Mesodermal cell (in vitro differentiated cells): ENCODE measurements around the gene PPP1R12C.
"Not testable (repeated sequence)": the region's sequence is repeated elsewhere in the genome, so short reads cannot be mapped to it uniquely, and the experiment has no call there.

Experiments
- H3K27ac ChIP-seq: 2 replicates; pipeline ENCODE4 v1.7.0; 2013; ENCODE audit warnings: mild to moderate bottlenecking, low read depth, low read length, moderate library complexity; ENCODE audit not compliant: severe bottlenecking
- H3K36me3 ChIP-seq: 2 replicates; pipeline ENCODE4 v1.7.1; 2013; ENCODE audit warnings: mild to moderate bottlenecking, low read length, moderate library complexity; ENCODE audit not compliant: control insufficient read depth, insufficient read depth
- H3K4me1 ChIP-seq: one replicate; pipeline ENCODE4 v1.7.1; 2013; ENCODE audit warnings: mild to moderate bottlenecking, low read length; ENCODE audit not compliant: insufficient read depth, control insufficient read depth, poor library complexity, severe bottlenecking
- H3K4me3 ChIP-seq: 2 replicates; pipeline ENCODE4 v1.7.0; 2013; ENCODE audit warnings: low read length, control low read depth, mild to moderate bottlenecking; ENCODE audit not compliant: insufficient read depth, poor library complexity, severe bottlenecking; ENCODE audit errors: extremely low read depth
- H3K9me3 ChIP-seq: 2 replicates; pipeline ENCODE4 v1.7.1; 2013; ENCODE audit warnings: mild to moderate bottlenecking, low read length, moderate library complexity; ENCODE audit not compliant: control insufficient read depth
- WGBS, 2 experiments: methylation state at CpG; one replicate each; pipeline ENCODE4 v1.1.5; 2013; ENCODE audit warnings: missing lambda C conversion rate in 2 of 2; ENCODE audit not compliant: insufficient coverage in 2 of 2; 5-methylcytosine and 5-hydroxymethylcytosine counted together

The PPP1R12C gene

GRCh38 chr19:55157064-55157908, 39.8 kb upstream of the PPP1R12C start, which contains the start of gene TNNI3:
TNNI3 (minus strand) TSS chr19:55157732; CDS start chr19:55157589, 143 bp downstream.
- no peak within 1 kb of the TSS for H3K4me3 ChIP-seq
- 87 to 93% methylated on average over 21 to 26 of the region's 39 CpGs for WGBS, 2 experiments
- peak within 1 kb of the TSS; percentile 33 for H3K27ac ChIP-seq
- H3K4me1 ChIP-seq, result peaks cover 17% of the 10 kb centered on the region
- H3K9me3 ChIP-seq, result no peaks in the 10 kb centered on the region
- H3K36me3 ChIP-seq, result no peaks in the 10 kb centered on the region

GRCh38 chr19:55156202-55157063, 39.0 kb upstream of the PPP1R12C start:
- Histone ChIP-seq H3K36me3 (no peaks in the 10 kb centered on the region), H3K9me3 (peaks cover 8% of the 10 kb centered on the region), H3K4me1 (peaks cover 17% of the 10 kb centered on the region), H3K4me3 (no peak overlapping the region), H3K27ac (no peak overlapping the region)
- 45 to 60% methylated on average over 27 to 41 of the region's 52 CpGs for WGBS, 2 experiments

- 50 to 63% methylated on average over 5 of the region's 5 CpGs for WGBS, 2 experiments
- peaks cover 10% of the 10 kb centered on the region for H3K9me3 ChIP-seq
- peaks cover 17% of the 10 kb centered on the region for H3K4me1 ChIP-seq
- H3K36me3 ChIP-seq, H3K4me3 ChIP-seq, H3K27ac ChIP-seq: not testable (repeated sequence)
Observed at GRCh38 chr19:55155784-55156183, 38.3 kb upstream of the PPP1R12C start.

- H3K36me3 ChIP-seq, result no peaks in the 10 kb centered on the region
- H3K4me1 ChIP-seq, result peaks cover 2% of the 10 kb centered on the region
- H3K9me3 ChIP-seq, result peaks cover 10% of the 10 kb centered on the region
- H3K4me3 ChIP-seq, result no peak overlapping the region
- no peak overlapping the region for H3K27ac ChIP-seq
- WGBS, 2 experiments, result 92 to 94% methylated on average over 10 to 12 of the region's 12 CpGs
Observed at GRCh38 chr19:55153652-55154264, 36.3 kb upstream of the PPP1R12C start.

GRCh38 chr19:55152017-55152416, 34.6 kb upstream of the PPP1R12C start:
- H3K36me3 ChIP-seq, result no peaks in the 10 kb centered on the region
- H3K4me3 ChIP-seq, result no peak overlapping the region
- peaks cover 10% of the 10 kb centered on the region for H3K9me3 ChIP-seq
- H3K27ac ChIP-seq, result no peak overlapping the region
- no peaks in the 10 kb centered on the region for H3K4me1 ChIP-seq

- WGBS, 2 experiments, result 18 to 20% methylated on average over 13 of the region's 18 CpGs
- no peaks in the 10 kb centered on the region for H3K36me3 ChIP-seq
- no peaks in the 10 kb centered on the region for H3K4me1 ChIP-seq
- H3K9me3 ChIP-seq, result peaks cover 10% of the 10 kb centered on the region
- H3K27ac ChIP-seq, result no peak within 1 kb of the TSS
- no peak within 1 kb of the TSS for H3K4me3 ChIP-seq
Observed at GRCh38 chr19:55149078-55150003, 31.9 kb upstream of the PPP1R12C start, which contains the start of gene TNNT1. TNNT1 (minus strand) TSS chr19:55149206; CDS start chr19:55147157, 2,049 bp downstream.

GRCh38 chr19:55147545-55148251, 30.3 kb upstream of the PPP1R12C start:
- WGBS, 2 experiments, result 12 to 31% methylated on average over 5 to 6 of the region's 9 CpGs
- H3K36me3 ChIP-seq, result no peaks in the 10 kb centered on the region
- H3K4me1 ChIP-seq, result no peaks in the 10 kb centered on the region

GRCh38 chr19:55146705-55147273, 29.4 kb upstream of the PPP1R12C start:
- no peaks in the 10 kb centered on the region for H3K36me3 ChIP-seq
- H3K27ac ChIP-seq, result no peak overlapping the region
- peaks cover 6% of the 10 kb centered on the region for H3K9me3 ChIP-seq
- peak overlapping the region; percentile 35 for H3K4me3 ChIP-seq
- 0% methylated on average over 3 to 5 of the region's 27 CpGs for WGBS, 2 experiments
- H3K4me1 ChIP-seq, result no peaks in the 10 kb centered on the region

More at GRCh38 chr19:55147545-55148251, 30.3 kb upstream of the PPP1R12C start:
- peaks cover 10% of the 10 kb centered on the region for H3K9me3 ChIP-seq
- H3K4me3 ChIP-seq, result no peak overlapping the region
- H3K27ac ChIP-seq, result no peak overlapping the region

- Histone ChIP-seq H3K4me3 (peak overlapping the region; percentile 35), H3K9me3 (no peaks in the 10 kb centered on the region), H3K27ac (no peak overlapping the region), H3K36me3 (no peaks in the 10 kb centered on the region), H3K4me1 (no peaks in the 10 kb centered on the region)
- 0% methylated on average over 12 to 15 of the region's 41 CpGs for WGBS, 2 experiments
Observed at GRCh38 chr19:55146078-55146704, 28.8 kb upstream of the PPP1R12C start.
